GM12878 (cell line): ENCODE results near the gene ODR4. TPM values are rescaled to one million over a fixed set of nuclear protein-coding genes. Genes with fewer than 3 reads are reported as not detected.

Experiments used
- polyA plus RNA-seq, 11 experiments: library from polyadenylated mRNA; depleted of rRNA in 4 of 11; unstranded in 6 of 11; stranded (reverse) in 5 of 11; fragments of >200 nt; fragmentation: Nextera tagmentation in 4 of 11; fragmentation: Illumina TruSeq in 1 of 11; extraction: Ambion mirVana in 4 of 11; extraction: Trizol in 1 of 11; gene quantifications; 1 replicate in 1 of 11; 2 replicates in 10 of 11; pipeline versions ENCODE4 v1.2.1 to v1.2.3, GENCODE V29; 2011 to 2016; ENCODE audit warnings: inconsistent platforms in 2 of 11, missing spikeins in 2 of 11, low read depth in 1 of 11
- total RNA-seq, 4 experiments: library from RNA; depleted of rRNA in 3 of 4; stranded (reverse); fragments of >200 nt in 3 of 4; fragmentation: Illumina TruSeq in 1 of 4; extraction: Trizol in 1 of 4; gene quantifications; 2 replicates each; pipeline versions ENCODE4 v1.2.1 to v1.2.3, GENCODE V29; 2013 to 2021

Gene ODR4
- total and polyA plus RNA-seq, 10 of the 15 experiments (the other 5 are each of a cell fraction or from before 2014, with no cell fraction given) = 10.4 to 19.4 (median 13.3) TPM

Other genes with a start within 250 kb of the ODR4 start
- gene PRG4, start 79.6 kb upstream of the ODR4 start, total RNA-seq (2014; rRNA removed) = 0.05 and 0.06 TPM in 2 replicates
- gene PRG4, start 79.6 kb upstream of the ODR4 start, total RNA-seq (2014; rRNA removed; fragmentation: Illumina TruSeq; extraction: Trizol) = not detected in 2 replicates
- gene PRG4, start 79.6 kb upstream of the ODR4 start, total RNA-seq (2021) = 0.03 and 0.05 TPM in 2 replicates
- 0.18 and 0.19 TPM in 2 replicates for gene PRG4, start 79.6 kb upstream of the ODR4 start, polyA plus RNA-seq (2011; rRNA removed)
- gene PRG4, start 79.6 kb upstream of the ODR4 start, polyA plus RNA-seq (2014; fragmentation: Illumina TruSeq; extraction: Trizol) = not detected in 2 replicates
- under 1 TPM; 0.03 to 0.05 TPM for gene PRG4, start 79.6 kb upstream of the ODR4 start, polyA plus RNA-seq (2014; fragmentation: Nextera tagmentation; extraction: Ambion mirVana)
- 0.05 TPM in 1 of 2 replicates, not detected in the other for gene PRG4, start 79.6 kb upstream of the ODR4 start, polyA plus RNA-seq (2014; rRNA removed)
- not detected for gene PRG4, start 79.6 kb upstream of the ODR4 start, polyA plus RNA-seq (2016; fragmentation: Nextera tagmentation; extraction: Ambion mirVana)
- 103 and 108 TPM in 2 replicates for gene TPR, start 585 bp upstream of the ODR4 start, total RNA-seq (2014; rRNA removed)
- 90.7 and 93.8 TPM in 2 replicates for gene TPR, start 585 bp upstream of the ODR4 start, total RNA-seq (2014; rRNA removed; fragmentation: Illumina TruSeq; extraction: Trizol)
- 94.3 and 103 TPM in 2 replicates for gene TPR, start 585 bp upstream of the ODR4 start, total RNA-seq (2021)
- 70.5 and 93.6 TPM in 2 replicates for gene TPR, start 585 bp upstream of the ODR4 start, polyA plus RNA-seq (2011; rRNA removed)
- gene TPR, start 585 bp upstream of the ODR4 start, polyA plus RNA-seq (2014; fragmentation: Illumina TruSeq; extraction: Trizol) = 86.4 and 89.5 TPM in 2 replicates
- 10 to 100 TPM; 30.9 to 37.2 TPM for gene TPR, start 585 bp upstream of the ODR4 start, polyA plus RNA-seq (2014; fragmentation: Nextera tagmentation; extraction: Ambion mirVana)
- 62.3 and 68.1 TPM in 2 replicates for gene TPR, start 585 bp upstream of the ODR4 start, polyA plus RNA-seq (2014; rRNA removed)
- gene TPR, start 585 bp upstream of the ODR4 start, polyA plus RNA-seq (2016; fragmentation: Nextera tagmentation; extraction: Ambion mirVana) = 100 to 1,000 TPM; 117 to 122 TPM
- not detected in 2 replicates for gene PDC, start 85.3 kb downstream of the ODR4 start, total RNA-seq (2014; rRNA removed)
- not detected in 2 replicates for gene PDC, start 85.3 kb downstream of the ODR4 start, total RNA-seq (2014; rRNA removed; fragmentation: Illumina TruSeq; extraction: Trizol)
- gene PDC, start 85.3 kb downstream of the ODR4 start, total RNA-seq (2021) = not detected in 2 replicates
- gene PDC, start 85.3 kb downstream of the ODR4 start, polyA plus RNA-seq (2011; rRNA removed) = not detected in 2 replicates
- not detected in 2 replicates for gene PDC, start 85.3 kb downstream of the ODR4 start, polyA plus RNA-seq (2014; fragmentation: Illumina TruSeq; extraction: Trizol)
- under 1 TPM in 1 of 2 experiments, not detected in 1; 0.11 TPM for gene PDC, start 85.3 kb downstream of the ODR4 start, polyA plus RNA-seq (2014; fragmentation: Nextera tagmentation; extraction: Ambion mirVana)
- not detected in 2 replicates for gene PDC, start 85.3 kb downstream of the ODR4 start, polyA plus RNA-seq (2014; rRNA removed)
- gene PDC, start 85.3 kb downstream of the ODR4 start, polyA plus RNA-seq (2016; fragmentation: Nextera tagmentation; extraction: Ambion mirVana) = not detected